ENCODE data around the gene C11orf86.

Gene C11orf86, protein sequence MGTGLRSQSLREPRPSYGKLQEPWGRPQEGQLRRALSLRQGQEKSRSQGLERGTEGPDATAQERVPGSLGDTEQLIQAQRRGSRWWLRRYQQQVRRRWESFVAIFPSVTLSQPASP

DNA sequence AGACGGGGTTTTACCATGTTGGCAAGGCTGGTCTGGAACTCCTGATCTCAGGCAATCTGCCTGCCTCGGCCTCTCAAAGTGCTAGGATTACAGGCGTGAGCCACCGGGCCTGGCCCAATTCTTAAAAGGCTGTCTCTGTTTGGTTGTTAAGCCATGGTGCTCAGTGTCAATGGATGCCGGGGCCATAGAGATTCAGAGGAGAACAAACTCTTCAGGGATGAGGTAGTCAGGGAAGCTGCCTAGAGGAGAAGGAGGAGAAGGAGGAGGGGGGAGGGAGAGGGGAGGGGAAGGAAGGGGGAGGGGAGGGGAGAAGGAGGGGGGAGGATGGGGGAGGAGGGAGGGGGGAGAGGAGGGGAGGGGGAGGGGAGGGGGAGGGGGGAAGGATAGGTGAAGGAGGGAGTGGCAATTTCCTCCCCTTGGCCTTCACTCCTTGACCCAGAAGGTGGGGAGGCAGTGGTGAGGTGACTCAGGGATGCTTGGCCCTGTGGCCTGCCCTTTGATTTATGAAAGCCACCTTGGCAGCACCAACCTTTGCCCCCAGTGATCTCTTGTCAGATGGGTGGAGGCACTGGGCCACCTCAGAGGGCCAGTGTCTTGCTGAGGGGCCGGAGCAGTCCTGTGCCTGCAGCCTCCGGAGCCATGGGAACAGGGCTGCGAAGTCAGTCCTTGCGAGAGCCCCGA is at the start of gene C11orf86:
C11orf86 (plus strand) TSS at position 581 of the 681 bp plus-strand sequence; CDS start at position 640, 59 bp downstream.
- TF ChIP-seq, protein P1, sequence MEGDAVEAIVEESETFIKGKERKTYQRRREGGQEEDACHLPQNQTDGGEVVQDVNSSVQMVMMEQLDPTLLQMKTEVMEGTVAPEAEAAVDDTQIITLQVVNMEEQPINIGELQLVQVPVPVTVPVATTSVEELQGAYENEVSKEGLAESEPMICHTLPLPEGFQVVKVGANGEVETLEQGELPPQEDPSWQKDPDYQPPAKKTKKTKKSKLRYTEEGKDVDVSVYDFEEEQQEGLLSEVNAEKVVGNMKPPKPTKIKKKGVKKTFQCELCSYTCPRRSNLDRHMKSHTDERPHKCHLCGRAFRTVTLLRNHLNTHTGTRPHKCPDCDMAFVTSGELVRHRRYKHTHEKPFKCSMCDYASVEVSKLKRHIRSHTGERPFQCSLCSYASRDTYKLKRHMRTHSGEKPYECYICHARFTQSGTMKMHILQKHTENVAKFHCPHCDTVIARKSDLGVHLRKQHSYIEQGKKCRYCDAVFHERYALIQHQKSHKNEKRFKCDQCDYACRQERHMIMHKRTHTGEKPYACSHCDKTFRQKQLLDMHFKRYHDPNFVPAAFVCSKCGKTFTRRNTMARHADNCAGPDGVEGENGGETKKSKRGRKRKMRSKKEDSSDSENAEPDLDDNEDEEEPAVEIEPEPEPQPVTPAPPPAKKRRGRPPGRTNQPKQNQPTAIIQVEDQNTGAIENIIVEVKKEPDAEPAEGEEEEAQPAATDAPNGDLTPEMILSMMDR (IDR thresholded peaks at IDR 0.05; ENCODE audit: low read length, missing control alignments), result no peak
- no peak within 1 kb of the TSS for H3K4me3 ChIP-seq (replicated peaks; ENCODE audit: low read depth, low read length)
- DNase-seq (ENCODE audit: low read depth), result no peak

DNA sequence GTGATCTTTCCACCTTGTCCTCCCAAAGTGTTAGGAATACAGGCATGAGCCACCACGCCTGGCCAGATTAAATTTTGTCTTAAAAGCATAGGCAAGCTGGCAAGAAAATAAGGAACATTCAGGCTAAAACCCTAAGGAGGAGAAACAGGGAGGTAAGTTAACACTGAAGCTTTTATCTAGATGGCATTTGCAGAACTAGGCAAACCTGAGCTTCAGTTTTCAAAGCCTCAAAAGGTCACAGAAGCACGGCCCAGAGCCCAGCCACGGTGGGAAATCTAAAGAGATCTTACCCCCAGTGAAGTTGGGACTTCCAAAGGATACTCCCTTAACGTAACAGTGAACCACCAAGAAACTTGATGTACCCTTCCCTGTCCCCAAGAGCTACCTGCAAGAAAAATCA is 45.4 kb upstream of the C11orf86 start:
- TF ChIP-seq, protein P1 (IDR thresholded peaks at IDR 0.05; ENCODE audit: low read length, missing control alignments), result no peak
- no peak overlapping the region for H3K4me3 ChIP-seq (replicated peaks; ENCODE audit: low read depth, low read length)
- no peak for DNase-seq (ENCODE audit: low read depth)

DNA sequence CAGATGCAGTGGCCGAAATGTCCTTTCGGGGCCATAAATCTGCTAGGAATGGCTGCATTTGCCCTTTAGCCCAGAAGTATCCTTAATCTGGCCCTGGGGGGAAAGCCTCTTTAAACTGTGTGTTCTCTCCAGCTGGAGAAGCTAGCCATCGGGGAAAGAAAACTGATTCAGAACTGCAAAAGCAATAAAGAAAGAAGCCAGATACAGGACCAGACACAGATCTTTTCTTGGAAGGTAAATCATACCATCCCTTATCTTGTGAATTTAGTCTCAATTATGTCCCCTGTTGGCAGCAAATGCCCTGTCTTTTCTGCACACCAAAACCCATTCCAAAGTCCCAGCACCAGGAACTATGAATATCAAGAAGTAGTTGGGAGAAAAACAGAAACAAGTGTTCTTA is 42.6 kb upstream of the C11orf86 start:
- DNase-seq (ENCODE audit: low read depth), result no peak
- H3K4me3 ChIP-seq (replicated peaks; ENCODE audit: low read depth, low read length), result no peak overlapping the region
- TF ChIP-seq, protein P1 (IDR thresholded peaks at IDR 0.05; ENCODE audit: low read length, missing control alignments), result no peak

DNA sequence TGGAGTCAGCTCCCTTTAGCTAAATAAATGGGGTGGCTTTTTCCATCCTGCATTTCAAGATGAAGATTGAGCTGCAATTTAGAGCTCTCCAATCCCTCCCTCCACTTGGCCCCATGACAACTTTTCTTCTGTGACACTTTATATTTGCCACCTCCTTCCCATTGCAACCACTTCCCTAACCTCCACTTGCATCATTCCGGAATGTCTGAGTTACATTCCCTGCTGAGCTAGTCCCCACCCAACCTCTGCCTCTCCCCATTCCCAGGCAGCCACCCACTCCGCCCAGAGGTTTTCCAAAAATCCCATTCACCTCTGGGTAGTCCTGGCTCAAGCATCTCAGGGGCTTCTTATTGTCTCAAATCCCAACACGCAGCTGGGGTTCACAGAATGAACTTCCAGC is 41.6 kb upstream of the C11orf86 start:
- no peak overlapping the region for H3K4me3 ChIP-seq (replicated peaks; ENCODE audit: low read depth, low read length)
- TF ChIP-seq, protein P1 (IDR thresholded peaks at IDR 0.05; ENCODE audit: low read length, missing control alignments), result no peak
- peak; percentile 20 for DNase-seq (ENCODE audit: low read depth)

DNA sequence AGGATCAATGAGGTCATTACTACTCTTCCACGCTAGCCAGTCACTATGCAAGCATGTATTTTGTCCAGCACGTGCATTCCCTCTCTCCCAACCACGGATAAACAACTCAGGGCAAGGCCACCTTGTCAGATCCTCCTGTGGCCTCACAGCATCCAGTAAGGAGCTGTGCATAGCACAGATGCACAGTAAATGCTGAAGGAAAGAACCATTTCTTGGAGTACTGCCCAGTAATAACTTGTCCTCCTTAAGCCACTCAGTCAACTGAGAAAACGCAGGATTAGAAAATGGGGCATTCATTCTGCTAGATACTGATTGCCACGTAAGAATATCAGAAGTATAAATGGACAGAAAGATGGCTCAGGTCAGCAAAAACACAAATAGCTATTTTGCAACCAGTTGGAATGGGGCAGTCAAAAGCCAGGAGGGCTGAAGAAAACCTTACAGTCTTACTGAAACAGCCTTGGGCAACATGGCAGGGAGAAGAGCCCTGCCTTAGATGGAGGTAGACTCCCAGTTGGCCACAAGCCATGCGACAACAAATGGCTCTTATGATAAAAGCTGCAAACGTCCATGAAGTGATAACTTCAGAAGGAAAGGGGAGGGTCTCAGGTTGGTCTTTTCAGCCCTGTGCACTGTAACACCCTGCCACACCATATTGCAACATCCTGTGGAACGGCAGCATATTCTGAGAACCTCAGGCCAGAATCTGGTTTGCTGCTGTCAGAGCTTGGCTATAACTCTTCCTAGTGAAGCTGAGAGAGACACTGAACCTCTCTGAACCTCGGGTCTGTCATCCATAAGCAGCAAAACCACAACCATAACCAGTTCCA is 39.9 kb upstream of the C11orf86 start:
- DNase-seq (ENCODE audit: low read depth), result peak; percentile 69
- no peak overlapping the region for H3K4me3 ChIP-seq (replicated peaks; ENCODE audit: low read depth, low read length)
- TF ChIP-seq, protein P1 (IDR thresholded peaks at IDR 0.05; ENCODE audit: low read length, missing control alignments), result no peak

DNA sequence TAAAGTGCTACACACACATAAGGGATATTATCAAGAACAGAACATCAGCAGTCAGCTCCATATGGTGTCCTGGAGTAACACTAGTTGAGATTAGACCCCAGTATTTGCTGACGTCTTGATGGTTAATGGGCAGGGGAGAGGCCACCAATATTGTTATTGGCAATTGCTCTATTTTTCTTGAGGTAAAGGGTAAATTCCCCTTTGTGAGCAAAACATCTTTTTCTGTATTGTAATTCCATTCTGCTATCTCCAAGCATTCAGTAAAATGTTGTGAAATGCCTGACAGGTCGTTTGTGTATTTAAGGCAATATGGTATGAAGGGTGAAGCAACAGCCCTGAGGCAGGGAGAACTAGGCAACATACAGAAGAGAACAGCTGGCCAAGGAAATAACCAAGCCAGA is 38.8 kb upstream of the C11orf86 start:
- DNase-seq (ENCODE audit: low read depth), result peak; percentile 94
- no peak overlapping the region for H3K4me3 ChIP-seq (replicated peaks; ENCODE audit: low read depth, low read length)
- TF ChIP-seq, protein P1 (IDR thresholded peaks at IDR 0.05; ENCODE audit: low read length, missing control alignments), result no peak

Data from fibroblast of pulmonary artery (primary cell).